ENCODE measurements around the gene HSPA13.
"Not testable (repeated sequence)": the region's sequence is repeated elsewhere in the genome, so short reads cannot be mapped to it uniquely, and the experiment has no call there.

HSPA13 gene, protein sequence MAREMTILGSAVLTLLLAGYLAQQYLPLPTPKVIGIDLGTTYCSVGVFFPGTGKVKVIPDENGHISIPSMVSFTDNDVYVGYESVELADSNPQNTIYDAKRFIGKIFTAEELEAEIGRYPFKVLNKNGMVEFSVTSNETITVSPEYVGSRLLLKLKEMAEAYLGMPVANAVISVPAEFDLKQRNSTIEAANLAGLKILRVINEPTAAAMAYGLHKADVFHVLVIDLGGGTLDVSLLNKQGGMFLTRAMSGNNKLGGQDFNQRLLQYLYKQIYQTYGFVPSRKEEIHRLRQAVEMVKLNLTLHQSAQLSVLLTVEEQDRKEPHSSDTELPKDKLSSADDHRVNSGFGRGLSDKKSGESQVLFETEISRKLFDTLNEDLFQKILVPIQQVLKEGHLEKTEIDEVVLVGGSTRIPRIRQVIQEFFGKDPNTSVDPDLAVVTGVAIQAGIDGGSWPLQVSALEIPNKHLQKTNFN

DNA sequence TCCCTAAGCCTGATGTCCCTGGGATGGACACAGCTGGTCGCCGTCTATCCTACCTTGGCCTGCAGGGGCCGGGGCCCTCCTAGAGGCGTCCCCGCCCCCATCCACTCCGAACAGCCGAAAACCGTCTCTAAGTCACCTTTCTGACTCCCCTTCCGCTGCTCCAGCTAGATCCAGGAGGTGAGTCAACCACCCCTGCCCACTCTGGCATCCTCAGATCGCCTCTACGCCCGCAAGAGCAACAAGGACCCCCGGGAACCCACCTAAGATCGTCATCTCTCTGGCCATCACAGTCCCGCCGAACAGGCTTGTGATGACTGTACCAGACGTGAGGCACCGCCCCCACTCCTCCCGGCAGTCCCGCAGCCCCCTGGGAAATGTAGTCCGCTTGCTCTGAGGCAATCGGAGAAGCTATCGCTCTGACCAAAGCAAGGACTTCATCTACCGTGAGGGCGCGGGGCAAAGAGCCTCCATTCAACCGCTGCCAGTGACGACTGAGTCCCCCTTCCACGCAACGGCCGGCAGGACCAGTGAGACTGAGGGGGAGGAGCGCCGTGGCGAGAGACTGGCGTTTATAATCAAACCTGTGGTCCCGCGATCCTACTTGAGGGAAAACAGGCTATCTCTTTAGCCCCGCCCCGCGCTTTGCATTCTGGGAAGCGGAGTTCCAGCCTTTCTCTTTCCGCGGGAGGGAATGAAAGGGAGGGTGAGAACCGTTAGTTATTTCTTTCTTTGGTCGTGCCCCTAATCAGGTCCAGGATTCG lies at the start of gene HSPA13:
HSPA13 (minus strand) TSS at position 312 of the 761 bp plus-strand sequence; CDS start at position 285, 27 bp downstream.
- DNase-seq = peak; percentile 91 to 97

DNA sequence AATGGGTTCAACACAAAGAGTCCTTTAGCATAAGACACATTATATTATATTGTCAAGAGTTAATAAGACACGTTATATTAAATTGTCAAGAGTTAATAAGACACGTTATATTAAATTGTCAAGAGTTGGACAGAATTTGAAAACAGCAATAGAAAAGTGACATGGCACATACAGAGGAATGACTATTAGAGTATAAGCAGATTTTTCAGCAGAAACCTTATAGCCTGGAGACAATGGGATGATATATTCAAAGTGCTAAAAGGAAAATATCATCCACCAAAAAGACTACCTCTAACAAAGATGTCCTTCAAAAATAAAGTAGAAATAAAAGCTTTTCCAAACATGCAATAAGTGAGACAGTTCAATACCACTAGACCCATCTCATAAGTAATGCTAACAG lies 36.0 kb upstream of the HSPA13 start:
- DNase-seq = no peak

DNA sequence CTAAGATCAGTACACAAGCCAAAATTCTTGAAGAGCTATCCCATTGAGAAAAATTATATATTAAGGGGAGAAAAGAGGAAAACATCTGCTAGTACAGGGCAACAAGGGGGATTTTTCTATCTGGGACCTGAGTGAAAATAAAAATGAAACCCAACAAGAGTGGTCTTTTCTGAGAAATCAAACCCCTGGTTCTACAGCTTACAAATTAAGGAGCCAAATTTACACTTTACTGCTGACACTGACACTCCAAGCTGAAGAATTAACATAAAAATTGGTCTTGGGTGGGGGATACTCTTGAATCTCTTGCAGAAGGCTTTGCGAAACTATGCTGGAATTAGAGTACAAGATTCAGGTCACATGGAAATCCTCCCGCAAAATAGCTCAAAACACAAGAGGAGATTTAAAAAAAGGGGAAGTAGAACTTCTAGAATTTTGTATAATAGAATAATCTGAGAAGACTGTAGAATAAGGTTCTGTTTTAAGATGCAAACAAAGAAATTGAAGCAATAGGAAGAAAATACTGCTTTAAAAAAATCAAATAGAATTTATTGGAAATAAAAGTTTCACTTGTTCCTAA lies 32.1 kb upstream of the HSPA13 start:
- no peak for DNase-seq

DNA sequence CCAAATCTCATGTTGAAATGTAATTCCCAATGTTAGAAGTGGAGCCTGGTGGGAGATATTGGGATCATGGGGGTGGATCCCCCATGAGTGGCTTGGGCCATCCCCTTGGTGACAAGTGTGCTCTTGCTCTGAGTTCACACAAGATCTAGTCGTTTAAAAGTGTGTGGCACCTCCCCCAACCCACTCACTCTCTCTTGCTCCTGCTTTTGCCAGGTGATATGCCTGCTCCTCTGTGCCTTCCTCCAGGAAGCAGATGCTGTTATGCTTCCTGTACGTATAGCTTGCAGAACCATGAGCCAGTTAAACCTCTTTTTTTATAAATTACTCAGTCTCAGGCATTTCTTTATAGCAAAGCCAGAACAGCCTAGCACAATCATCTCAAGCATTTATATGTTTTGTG lies 23.0 kb upstream of the HSPA13 start:
- DNase-seq = no peak

DNA sequence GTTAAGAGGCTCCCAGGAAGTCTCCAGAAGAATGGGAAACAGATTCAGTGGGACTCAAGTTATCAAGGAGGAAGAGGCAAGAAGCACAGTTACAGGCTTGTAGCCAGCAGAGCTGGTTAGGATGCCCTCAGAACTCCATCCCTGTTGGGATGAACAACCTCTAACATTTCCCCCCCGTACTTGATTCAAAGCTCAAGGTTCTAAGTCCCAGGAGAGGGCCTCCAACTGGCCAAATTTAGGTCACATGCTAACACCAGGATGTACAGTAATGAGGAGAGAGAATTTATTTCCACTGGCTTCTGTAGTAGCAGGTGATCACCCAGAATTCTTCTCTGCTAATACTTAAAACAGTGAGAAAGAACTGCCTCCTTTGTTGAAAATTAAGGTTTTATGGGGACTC lies 22.3 kb upstream of the HSPA13 start:
- DNase-seq = no peak

DNA sequence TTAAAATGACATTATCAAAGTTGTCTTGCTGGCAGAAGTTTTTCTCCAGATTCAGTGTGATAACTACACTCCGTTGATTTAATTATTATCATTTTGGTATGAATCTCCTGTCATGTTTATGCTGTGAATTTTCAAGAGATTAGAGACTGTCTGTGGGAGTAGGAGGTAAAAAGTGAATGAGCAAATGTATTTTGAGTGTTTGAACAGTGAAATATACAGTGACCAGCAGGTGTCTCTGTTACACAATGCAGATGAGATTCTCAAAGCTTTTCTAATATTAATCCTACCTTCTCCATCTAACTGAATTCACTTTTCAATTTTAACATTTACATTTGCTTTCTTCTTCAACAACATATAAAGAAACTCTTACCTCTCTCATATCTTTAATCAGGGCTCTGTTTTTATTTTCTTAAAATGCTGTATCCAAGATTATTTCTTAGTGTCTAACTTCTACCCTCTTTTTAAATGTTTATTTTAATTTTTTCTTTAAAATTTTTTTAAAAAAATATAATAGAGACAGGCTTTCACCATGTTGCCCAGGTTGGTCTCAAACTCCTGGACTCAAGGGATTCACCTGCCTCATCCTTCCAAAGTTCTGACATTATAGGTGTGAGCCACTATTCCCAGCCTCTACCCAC lies 20.9 kb upstream of the HSPA13 start:
- no peak for DNase-seq

DNA sequence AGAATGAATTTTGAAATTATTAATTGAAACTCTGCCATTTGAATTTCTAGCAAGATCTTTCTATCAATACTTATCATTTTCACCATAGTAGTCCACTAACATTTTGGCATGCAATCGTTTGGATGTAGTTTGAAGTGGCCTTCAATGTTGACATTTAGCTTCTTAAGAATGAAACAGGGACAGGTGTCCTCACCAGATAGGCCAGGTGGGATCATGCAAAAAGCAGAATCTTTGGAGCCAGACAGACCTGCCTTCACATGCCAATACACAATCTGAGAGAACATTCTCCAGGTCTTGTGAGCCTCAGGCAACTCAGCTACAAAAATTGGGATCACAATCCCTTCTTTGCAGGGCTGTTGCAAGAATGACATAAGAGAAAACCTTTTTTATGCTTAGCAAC lies 18.3 kb upstream of the HSPA13 start:
- DNase-seq = no peak

DNA sequence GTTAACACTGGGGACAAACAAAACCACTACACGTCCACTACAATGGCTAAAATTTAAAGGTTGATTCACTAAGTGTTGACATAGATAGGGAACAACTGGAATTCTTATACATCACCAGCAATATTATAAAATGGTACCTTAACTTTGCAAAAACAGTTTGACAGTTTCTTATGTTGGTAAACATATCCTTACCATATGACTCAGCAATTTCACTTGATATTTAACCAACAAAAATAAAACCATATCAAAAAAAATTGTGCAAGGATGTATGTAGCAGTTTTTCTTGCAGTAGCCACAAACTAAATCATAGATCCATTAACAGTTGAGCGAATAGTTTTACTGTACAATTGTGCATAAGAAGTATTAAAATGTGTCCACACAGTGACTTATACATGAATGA lies 5.3 kb upstream of the HSPA13 start:
- DNase-seq = no peak

DNA sequence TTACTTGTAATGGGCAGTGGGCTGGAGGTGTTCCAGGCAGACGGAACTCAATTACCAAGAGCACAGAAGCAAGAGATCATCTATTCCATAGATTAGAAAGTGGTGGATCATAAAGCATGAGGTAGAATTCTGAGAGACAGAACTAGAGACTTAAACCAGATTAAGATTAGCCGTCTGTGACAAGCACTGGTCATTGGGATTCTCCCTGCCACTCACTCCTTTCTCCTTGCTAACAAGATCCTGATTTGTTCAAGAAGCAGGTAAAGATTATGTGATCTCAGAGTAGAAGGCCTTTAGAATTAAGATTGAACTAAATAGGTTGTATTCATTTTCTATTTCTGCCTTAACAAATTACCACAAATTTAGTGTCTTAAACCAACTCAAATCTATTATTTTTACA lies 1.5 kb upstream of the HSPA13 start:
- DNase-seq = no peak

DNA sequence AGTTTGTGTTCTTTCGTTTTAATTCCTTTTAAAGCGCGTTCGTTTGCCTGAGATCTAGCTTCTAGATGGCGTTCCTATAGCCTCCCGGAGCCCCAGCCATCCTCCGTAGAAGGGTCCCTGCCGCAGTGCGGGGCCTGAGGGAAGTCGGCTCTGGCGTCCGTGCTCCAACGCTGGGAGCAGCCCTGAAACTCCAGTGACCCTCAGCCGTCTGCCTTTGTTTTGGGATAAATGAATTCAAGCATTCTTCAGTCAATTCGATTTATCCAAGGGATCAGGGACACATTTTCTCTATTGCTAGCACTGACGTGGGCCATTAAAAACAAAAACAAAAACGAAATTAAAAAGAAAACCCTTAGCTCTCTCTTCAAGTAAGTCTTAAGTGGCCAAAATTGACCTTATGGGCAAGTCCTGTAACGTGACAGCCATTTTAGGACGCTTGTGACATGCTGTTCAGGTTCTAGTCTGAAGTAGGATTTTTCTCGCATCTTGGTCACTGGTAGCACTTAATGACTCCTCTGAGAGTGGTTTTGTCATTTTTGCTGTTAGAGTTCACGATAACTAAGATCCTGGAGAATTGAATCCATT lies 742 bp upstream of the HSPA13 start:
- no peak for DNase-seq

DNA sequence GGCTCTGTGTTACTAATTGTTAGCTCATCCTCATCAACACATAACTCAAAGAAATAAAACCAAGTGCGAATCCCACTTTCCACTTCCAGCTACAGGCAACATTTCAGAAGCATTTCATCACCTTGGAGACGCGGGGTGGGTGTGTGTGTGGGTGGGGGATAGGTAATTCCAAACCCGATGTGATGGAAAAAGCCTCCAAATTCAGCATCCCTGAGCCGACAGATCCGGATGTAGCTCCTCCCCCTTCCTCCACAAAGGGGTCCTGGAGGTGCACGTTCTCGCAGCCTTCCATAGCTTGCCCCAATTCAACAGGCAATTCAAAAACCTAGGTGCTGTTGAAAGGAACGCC lies 486 bp downstream of the HSPA13 start:
- peak in 1 of 2 donors; percentile 12 for DNase-seq

DNA sequence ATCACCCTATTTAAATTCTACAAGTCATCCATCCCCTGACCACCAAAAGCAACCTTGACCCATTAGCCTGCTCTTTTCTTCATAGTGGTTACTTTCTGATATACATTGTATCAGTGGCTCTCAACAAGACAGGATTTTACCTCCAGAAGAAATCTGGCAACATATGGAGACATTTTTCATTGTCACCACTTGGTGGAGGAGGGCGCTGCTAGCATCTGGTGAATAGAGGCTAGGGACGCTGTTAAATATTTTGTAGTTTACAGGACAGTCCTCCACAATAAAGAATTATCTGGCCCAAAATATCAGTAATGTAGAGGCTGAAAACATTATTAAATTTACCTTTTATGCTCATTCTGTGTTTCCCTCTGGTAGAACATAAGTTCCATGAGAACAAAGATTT lies 6.1 kb downstream of the HSPA13 start:
- no peak for DNase-seq

DNA sequence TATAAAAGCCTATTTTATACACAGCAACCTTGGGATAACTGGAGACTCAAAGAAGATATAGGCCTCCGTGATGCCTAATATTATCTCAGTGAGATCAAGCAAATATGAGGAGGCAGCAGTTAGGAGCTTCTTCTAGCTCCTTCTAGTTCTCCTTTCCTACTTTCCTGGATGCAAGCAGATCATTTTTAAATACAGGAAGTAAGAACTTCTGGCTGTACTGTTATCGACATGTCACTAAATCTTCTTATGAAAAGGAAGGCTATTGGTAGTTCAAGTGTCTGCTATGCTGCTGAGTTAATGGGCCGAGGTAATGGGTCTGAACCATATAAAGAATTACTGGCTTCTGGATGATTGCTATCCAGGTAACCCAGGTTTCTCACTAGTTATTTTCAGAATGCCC lies 15.9 kb downstream of the HSPA13 start:
- DNase-seq = no peak

DNA sequence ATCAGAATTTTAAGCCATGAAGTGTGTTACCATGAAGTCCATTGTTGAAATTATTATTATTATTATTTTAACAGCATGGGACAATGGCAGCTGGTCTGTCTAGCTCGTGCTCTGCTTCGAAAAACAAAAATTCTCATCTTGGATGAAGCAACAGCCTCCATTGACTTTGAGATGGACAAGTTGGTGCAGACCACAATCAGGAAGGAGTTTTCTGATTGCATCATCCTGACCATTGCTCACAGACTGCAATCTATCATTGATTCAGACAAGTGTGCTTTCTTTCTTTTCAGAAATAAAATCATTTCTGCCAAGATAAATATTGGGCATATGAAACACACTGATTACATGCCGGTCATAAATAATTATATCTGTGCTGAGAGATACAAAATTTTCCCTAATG lies 21.0 kb downstream of the HSPA13 start:
- no peak for DNase-seq

DNA sequence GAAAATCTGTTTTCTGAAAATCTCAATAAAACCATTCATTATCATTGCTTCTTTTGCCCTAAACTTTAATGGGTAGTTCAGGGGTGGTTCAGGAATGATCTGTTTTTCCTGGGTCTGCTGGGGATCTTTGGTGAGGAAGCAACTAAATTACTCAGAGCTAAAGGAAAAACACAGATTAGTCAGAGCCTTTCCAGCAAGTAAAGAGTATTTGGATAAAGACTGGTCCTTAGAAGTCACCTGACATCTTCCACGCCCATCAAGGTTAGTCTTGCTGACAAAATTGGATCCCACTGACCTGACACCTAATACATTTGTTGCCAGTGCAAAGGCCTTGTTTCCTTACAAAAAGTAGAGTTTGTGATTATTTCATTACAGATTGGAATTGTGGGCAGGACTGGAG lies 24.2 kb downstream of the HSPA13 start:
- no peak for DNase-seq

DNA sequence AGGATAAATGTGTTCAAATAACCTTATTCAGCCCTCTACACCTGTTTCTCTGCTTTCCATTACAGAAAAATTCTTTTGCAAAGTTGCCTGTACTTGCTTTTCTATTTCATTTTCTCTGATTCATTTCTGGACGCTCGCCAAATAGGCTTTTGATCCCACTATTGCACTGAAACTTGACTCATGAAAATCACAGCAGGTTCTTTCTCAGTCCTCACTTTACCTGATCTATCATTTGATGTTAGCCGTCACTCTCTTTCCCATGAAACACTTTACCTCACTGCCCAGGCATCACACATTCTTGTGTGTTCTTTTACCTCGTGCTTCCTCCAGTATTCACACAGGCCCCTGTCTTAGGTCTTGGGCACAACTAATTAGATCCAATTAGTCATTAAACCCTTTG lies 26.2 kb downstream of the HSPA13 start:
- DNase-seq = no peak

DNA sequence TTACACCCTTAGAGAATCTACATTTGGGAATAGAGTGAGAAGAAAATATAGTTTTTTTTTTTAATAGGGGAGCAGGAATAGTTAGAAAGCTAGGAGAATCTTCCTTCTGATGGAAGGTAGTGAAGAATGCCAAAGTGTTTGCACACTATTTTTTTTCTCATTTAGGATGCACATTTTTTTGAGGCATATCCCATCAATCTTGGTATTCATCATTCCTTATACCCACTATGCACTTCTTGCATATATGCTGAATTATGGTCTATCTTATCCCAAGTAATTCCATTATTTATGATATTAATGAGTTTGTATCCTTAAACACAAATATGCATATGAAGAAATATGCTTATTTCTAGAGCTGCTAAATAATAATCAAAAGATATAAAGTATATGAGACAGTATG lies 28.4 kb downstream of the HSPA13 start:
- DNase-seq = no peak

DNA sequence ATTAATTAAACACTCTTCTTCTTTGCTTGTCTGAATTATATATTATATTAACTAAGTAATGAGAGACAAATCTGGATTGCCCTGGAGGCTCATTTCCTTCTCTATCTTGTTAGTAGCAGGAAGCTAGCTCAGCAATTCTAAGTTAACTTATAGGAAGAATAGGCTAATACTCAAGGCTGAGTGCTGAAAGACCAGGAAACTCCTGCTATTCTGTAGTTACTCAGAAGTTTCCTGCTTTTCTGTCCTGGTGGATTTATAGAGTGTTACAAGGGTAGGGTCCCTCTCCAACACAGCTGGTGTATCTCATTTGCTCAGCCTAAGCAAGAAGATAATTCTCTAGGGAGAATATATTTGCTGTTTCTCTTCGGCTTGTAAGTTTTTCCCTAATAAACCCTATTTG lies 29.2 kb downstream of the HSPA13 start:
- no peak for DNase-seq

DNA sequence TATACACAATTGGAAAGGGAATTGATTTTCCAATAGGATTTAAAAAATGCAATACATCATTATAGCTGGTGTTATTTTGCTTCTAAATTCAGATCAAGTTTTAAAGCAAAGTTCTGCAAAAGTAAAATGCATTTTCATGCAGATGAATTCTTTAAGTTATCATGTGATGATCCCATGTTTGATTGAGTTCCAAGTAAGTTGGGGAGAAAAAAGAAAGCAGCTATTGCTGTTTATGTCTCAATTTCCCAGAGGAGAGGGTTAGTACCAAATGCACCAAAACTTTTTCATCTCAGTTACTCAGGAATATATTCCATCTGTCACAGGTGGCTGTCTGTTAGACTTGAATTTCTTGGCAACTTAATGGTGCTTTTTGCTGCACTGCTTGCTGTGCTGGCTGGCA lies 29.7 kb downstream of the HSPA13 start:
- no peak for DNase-seq

DNA sequence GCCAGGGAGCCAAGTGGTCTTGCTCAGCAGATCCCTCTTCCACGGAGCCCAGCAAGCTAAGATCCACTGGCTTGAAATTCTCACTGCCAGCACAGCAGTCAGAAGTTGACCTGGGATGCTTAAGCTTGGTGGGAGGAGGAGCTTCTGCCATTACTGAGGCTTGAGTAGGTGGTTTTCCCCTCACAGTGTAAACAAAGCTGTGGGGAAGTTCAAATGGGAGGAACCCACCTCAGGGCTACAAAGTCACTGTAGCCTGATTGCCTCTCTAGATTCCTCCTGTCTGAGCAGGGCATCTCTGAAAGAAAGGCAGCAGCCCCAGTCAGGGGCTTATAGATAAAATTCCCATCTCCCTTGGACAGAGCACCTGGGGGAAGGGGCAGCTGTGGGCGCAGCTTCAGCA lies 55.6 kb downstream of the HSPA13 start:
- not testable (repeated sequence) for DNase-seq

DNA sequence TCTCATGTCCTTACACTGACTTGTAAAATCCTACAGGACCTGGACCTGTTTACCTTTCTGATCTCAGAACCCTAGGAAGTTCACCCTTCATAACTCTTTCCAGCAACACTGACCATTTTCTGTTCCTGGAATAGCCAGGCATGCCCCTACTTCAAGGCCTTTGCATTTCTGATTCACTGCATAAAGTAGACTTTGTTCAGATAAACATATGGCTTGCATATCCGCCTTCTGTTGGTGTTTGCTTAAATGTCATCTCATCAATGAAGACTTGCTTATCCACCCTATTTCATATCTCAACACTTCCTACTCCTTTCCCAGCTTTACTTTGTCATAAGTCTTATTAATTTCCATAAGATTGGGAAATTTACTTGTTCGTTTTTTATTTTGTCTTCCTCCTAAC lies 57.4 kb downstream of the HSPA13 start:
- no peak for DNase-seq
